ENCODE results near the gene CLPTM1L. TPM values are rescaled to one million over a fixed set of nuclear protein-coding genes. Genes with fewer than 3 reads are reported as not detected.

The CLPTM1L gene
- total RNA-seq, 1 donor from 2014 or later = 84.8 TPM

DNA sequence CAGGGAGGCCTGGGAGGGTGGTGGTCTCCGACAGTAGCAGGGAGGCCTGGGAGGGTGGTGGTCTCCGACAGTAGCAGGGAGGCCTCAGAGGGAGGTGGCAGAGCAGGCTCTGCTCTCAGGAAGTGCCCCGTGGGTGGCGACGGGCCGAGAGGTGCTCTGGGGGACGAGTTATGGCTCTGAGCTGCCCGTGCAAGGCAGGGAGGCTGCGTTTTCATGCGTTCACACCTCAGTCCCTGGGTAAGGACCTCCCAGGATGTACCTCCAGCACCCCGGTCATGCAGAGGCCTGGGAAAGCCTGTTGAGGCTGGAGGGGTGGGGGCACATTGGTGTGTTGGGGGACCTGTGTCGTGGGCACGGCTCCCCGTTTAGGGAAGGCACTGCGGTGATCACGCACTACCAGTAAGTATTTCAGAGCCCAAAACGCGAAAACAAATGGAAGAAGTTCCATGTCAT is 37.4 kb upstream of the CLPTM1L start:
- DNase-seq (ENCODE audit: extremely low spot score, unreplicated experiment) = no peak
- Mint-ChIP-seq H3K9me3 (no peaks in the 10 kb centered on the region), H3K27me3 (peaks cover 62% of the 10 kb centered on the region), H3K36me3 (no peaks in the 10 kb centered on the region), H3K4me3 (no peak overlapping the region), H3K4me1 (ENCODE audit: unreplicated experiment) (peaks cover 19% of the 10 kb centered on the region), H3K27ac (no peak overlapping the region)
- no peak for TF ChIP-seq CTCF (conservative IDR thresholded peaks at IDR 0.05)

- no peak for DNase-seq (ENCODE audit: extremely low spot score, unreplicated experiment)
- peak overlapping the region; percentile 18 for H3K27ac Mint-ChIP-seq
- peak overlapping the region; percentile 44 for H3K4me3 Mint-ChIP-seq
- peaks cover 61% of the 10 kb centered on the region for H3K27me3 Mint-ChIP-seq
- no peaks in the 10 kb centered on the region for H3K9me3 Mint-ChIP-seq
- TF ChIP-seq CTCF (conservative IDR thresholded peaks at IDR 0.05) = no peak
- no peaks in the 10 kb centered on the region for H3K36me3 Mint-ChIP-seq
- peaks cover 14% of the 10 kb centered on the region for H3K4me1 Mint-ChIP-seq (ENCODE audit: unreplicated experiment)
Observed at GRCh38 chr5:1381370-1382247, 36.7 kb upstream of the CLPTM1L start.

DNA sequence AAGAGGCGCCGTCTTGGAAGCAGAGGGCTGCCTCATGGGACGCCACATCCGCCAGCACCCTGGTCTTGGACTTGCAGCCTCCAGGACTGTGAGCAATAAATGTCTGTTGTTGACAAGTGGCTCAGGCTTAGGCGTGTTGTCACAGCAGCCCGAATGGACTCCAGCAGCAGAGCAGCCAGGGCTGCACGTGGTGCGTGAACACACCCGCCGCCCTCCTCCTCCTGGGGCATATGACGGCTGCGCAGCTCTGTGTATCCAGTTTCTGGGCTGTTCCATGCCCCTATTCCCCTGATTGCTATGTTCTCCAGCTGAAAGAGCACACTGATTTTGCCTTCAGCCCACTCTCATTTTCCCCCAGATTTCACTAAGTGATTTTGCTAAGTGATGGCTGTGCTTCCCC is 36.0 kb upstream of the CLPTM1L start:
- Mint-ChIP-seq H3K4me3 (no peak overlapping the region), H3K27me3 (peaks cover 62% of the 10 kb centered on the region), H3K4me1 (ENCODE audit: unreplicated experiment) (peaks cover 14% of the 10 kb centered on the region), H3K27ac (no peak overlapping the region), H3K36me3 (no peaks in the 10 kb centered on the region), H3K9me3 (no peaks in the 10 kb centered on the region)
- no peak for DNase-seq (ENCODE audit: extremely low spot score, unreplicated experiment)
- no peak for TF ChIP-seq CTCF (conservative IDR thresholded peaks at IDR 0.05)

GRCh38 chr5:1380011-1380817 is 35.3 kb upstream of the CLPTM1L start:
- H3K4me1 Mint-ChIP-seq (ENCODE audit: unreplicated experiment) = peaks cover 8% of the 10 kb centered on the region
- H3K4me3 Mint-ChIP-seq = peak overlapping the region; percentile 62
- H3K9me3 Mint-ChIP-seq = no peaks in the 10 kb centered on the region
- peaks cover 63% of the 10 kb centered on the region for H3K27me3 Mint-ChIP-seq
- no peaks in the 10 kb centered on the region for H3K36me3 Mint-ChIP-seq
- no peak for DNase-seq (ENCODE audit: extremely low spot score, unreplicated experiment)
- TF ChIP-seq CTCF (conservative IDR thresholded peaks at IDR 0.05) = peak; percentile 89
- no peak overlapping the region for H3K27ac Mint-ChIP-seq

- no peak for DNase-seq (ENCODE audit: extremely low spot score, unreplicated experiment)
- H3K9me3 Mint-ChIP-seq = no peaks in the 10 kb centered on the region
- peaks cover 66% of the 10 kb centered on the region for H3K27me3 Mint-ChIP-seq
- no peak overlapping the region for H3K27ac Mint-ChIP-seq
- no peak overlapping the region for H3K4me3 Mint-ChIP-seq
- no peak for TF ChIP-seq CTCF (conservative IDR thresholded peaks at IDR 0.05)
- no peaks in the 10 kb centered on the region for H3K36me3 Mint-ChIP-seq
- H3K4me1 Mint-ChIP-seq (ENCODE audit: unreplicated experiment) = peaks cover 4% of the 10 kb centered on the region
Observed at GRCh38 chr5:1378866-1379659, 34.2 kb upstream of the CLPTM1L start.

Measured in type B pancreatic cell (in vitro differentiated cells).